HS-27A (cell line): ENCODE results near the gene SNX20.

Experiments
- DNase-seq: peaks from one replicate; pipeline ENCODE4 v3.0.0-alpha.2; 2012; ENCODE audit warnings: low read depth, missing footprints

The SNX20 gene, protein sequence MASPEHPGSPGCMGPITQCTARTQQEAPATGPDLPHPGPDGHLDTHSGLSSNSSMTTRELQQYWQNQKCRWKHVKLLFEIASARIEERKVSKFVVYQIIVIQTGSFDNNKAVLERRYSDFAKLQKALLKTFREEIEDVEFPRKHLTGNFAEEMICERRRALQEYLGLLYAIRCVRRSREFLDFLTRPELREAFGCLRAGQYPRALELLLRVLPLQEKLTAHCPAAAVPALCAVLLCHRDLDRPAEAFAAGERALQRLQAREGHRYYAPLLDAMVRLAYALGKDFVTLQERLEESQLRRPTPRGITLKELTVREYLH

DNA sequence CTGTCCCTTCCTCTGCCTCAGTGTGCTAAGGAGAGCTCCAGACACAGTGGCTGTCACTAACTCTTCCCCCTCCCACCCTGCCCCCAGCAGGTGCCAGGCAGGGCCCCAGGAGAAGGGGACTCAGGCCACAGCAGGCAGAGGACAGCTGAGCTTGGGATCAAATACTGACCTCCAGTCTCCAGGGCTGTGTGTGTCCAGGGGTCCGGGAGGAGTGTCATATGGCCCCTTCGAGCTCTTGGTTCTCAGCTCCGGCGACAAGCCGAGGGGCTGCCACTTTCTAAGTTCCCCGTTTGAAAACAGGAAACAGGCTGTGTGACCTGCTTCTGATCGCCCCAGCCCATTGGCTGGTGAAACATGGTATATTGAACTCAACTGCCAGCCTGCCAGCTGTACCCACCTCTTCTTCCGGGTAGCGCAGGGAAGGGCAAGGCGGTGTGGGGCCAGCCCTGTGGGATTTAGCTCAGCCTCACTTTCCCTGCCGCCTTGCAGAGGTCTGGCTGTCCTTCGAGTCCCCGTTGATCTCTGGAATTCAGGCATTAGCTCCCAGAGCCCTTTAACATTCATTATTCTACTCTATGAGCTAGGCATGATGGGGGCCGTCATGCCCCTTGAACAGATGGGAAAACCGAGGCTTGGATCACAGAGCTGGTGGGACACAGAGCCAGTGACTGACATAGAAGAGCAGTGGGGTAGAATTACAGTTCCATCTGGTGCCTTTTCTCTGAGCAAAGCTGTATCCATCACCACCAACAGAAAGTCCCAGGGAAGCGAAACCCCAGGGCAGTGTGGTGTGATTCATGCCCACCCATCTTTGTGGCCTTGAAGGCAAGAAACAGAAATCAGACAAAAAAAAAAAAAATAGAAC, at the start of gene SNX20:
Gene SNX20 (minus strand): TSS at position 292 of the 865 bp plus-strand sequence. CDS start 3,786 bp downstream, outside the sequence.
- no peak for DNase-seq

DNA sequence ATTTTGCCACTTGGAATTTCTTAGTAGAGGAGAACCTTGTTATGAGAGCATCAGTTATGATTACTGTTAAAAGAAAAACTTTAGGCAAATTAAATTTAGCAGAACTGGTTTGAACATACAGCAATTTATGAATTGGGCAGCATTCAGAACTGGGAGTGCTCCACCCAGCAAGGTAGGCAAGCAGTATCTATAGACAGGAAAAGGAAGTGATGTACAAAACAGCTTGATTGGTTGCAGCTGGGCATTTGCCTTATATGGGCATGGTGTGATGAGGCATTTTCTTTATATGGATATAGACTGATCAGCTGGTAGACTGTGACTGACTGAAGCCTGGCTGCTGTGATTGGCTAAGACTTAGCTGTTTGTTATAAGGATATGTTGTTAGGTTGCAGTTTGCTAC, 43.2 kb upstream of the SNX20 start:
- DNase-seq: no peak

DNA sequence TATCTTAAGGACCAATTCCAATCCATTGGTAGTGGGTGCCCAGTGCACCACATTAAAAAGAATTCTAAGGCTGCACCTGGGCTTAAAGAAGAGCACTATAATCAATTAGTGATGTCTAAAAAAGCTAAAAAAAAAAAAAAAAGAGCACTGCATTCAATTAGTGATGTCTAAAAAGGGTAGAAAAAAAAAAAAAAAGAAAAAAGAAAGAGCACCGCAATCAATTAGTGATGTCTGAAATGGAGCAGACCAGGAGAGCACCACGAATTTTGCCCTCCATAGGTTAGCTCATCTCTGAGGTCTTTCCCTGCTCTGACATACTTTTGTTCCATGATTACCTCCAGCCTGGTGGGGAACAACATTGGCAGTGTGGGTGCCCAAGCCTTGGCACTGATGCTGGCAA, 41.8 kb upstream of the SNX20 start:
- DNase-seq: no peak

DNA sequence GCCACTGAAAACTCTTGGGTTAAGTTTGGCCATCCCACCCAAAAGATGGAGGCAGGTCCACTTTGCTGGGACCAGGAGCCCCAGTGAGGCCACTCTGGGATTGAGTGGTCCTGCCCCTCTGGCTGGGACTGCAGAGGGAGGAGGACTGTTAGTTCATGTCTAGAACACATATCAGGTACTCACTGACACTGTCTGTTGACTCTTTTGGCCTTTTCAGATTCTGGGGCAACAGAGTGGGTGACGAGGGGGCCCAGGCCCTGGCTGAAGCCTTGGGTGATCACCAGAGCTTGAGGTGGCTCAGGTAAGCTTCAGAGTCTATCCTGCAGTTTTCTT, 41.3 kb upstream of the SNX20 start:
- DNase-seq: no peak

DNA sequence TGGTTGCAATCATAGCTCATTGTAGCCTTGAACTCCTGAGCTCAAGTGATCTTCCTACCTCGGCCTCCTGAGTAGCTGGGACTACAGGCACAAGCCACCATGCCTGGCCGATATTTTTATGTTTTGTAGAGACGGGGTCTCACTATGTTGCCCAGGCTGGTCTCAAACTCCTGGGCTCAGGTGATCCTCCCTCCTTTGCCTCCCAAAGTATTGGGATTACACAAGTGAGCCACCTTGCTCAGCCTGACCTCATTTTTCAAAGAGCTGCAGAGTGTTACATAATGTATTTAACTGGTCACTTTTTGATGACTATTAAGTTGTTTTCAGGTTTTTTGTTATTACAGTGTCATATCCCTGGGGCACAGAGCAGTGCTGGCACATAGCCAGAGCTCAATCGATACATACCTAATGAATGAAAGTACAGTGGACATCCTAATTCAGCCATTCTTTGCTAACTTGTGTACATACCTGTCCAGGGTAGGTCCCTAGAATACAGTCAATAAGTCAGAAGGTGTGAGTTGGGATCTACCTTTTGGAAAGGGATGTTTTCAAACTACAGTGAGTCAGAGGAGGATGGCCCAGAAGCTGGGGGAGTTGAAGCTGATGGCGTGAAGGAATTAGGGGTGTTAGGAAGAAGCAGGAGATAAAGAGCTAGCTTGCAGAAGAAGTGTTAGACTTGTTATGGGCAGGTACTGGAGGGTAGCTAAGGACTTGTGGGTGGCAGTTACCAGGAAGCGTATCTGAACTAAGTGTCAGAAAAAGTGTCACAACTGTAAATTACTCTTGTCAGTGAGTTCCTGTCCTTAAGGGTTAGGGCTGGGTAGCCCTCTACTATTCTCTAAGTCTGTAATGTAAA, 40.7 kb upstream of the SNX20 start:
- no peak for DNase-seq

DNA sequence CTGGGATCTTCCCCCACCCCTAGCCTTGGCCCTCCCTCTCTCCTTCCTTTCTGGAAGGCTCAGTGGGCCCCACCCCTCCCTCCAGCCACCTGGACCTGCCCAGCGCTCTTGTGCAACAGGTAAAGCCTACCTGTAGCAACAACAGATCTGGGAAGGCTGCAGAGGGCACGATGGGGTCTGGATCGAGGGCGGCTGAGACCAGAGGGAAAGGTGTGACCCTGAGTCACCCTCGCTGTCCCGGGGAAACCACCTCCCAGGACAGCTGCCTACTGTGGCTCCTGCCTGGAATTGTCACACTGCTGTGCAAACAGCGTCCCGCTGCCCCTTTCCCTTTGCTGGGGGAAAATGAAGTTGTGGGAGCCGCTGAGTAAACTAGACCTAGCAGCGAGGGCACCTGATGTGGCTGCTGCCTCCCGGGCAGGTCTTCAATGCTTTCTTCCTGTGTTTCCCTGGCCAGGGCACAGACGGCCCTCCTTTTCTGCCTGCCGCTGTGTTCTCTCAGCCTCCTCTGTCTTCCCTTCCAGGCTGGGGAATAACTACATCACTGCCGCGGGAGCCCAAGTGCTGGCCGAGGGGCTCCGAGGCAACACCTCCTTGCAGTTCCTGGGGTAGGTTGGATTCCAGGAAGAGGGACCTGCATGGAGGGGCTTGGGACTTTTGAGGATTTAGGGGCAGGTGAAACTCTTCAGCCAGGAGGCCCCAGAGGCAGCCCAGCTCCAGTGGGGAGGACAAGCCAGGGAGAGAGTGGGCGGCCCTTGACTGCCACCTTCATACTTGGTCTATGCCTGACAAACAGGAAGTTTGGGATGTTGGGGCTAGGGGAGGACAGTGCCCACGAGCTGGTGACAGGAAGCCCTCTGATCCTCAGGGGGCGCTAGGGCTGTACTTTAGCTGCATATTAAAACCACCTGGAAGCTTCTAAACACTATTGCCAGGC, 38.6 kb upstream of the SNX20 start:
- DNase-seq: no peak

DNA sequence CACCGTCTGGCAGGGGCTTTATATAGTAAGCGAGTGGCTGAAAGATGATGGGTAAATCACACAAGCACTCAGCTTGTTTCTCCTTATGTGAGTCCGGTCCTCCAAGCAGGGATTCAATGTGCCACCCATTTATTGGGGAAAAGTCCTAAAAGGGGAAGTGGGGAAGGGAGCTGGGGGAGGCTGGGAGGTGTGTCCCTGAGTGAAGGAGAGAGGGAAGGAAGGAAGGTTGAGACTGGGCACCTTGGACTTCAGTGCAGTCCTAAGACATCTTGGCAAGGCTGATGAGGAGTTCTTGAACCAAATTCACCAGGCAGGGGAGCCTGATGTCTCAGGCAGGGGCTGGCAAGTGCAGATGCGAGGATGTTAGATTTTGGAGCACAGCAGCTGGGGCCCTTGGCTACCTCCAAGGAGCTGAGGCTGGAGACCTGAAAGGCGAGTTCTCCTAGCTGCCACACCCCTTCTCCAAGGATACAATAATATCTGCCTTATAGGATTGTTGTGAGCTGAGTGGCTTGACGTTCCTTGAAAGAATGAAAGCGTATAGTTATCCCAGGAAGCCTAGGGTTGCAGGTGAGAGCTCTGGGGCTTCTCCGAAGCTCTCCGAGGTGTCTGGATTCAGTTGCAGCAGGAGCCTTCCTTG, 37.8 kb upstream of the SNX20 start:
- DNase-seq: no peak

DNA sequence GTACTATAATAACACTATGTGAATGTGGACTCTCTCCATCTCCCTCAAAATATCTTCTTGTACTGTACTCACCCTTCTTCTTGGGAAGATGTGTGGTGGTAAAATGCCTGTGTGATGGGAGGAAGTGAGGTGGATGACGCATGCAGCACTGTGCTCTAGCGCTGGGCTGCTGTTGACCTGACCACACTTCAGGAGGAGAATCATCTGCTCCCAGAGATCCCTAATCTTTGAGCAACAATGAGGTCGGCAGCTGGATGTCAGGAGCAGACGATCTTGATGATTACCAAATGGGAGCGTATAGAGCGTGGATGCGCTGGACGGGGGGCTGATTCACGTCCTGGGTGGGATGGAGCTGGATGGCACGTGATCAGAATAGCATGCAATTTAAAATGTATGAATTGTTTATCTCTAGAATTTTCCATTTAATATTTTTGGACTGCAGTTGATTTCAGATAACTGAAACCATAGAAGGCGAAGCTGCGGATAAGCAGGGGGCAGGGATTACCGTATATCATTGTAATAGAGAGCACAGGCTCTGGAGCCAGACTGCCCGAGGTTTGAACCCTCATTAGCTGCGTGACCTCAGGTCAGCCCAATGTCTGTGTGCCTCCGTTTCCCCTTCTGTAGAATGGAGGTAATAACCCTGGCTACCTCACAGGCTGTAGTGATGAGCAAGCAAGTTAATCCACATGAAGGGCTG, 37.1 kb upstream of the SNX20 start:
- DNase-seq: no peak

DNA sequence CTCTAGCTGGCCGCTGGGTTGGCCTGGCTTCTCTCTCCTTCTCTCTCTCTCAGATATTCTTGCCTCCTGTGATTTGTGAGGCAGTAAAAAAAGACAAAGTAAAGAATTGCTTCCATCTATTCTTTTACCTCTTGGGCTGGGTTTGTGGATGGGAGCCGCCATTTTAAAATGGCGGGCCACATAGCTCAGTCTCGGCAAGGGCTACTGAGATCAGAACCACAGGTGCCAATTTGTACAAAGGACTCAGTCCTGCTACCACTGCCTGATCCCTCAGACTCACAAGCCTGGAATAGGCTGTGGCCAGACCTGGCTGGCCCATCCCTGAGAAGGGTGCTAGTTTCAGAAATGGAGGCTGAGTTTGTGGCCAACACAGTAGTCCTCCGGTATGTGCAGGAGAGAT, 36.4 kb upstream of the SNX20 start:
- no peak for DNase-seq

DNA sequence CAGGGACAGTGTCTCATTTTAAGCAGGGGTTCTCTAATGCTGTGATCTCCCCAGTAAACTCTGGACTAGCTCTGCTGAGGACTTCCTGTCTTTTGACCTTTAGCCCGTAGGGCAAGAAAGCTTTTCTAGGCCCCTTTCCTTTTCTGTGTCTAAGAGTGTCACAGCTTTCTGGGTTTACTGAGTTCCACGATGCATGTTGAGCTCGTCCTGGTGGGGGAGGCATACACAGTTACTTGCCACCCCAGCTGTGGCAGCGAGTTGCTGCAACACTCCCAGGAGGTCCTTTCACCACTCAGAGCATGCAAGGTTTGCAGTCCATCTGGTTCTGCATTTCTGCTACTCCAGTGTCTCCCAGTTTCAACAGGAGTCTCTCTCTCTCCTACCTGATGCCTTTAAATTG, 36.0 kb upstream of the SNX20 start:
- DNase-seq: no peak

DNA sequence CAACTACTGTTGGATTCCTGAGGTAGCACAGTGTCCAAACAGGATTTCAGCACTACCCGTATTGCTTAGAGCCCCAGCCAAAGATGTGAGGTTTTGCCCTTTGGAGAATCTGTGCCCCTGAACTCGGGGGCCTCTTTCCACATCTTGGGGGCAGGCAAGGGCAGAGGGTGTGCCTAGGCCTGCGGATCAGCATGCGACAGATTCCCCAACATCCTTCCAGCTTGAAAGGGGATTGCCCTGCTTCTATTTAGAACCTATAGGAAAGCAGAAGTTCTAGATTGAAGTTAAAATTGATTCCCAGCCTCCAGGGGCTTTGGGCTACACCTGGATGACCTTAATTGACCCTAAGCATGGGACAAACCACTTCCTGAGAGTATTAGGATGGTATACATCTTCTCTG, 31.8 kb upstream of the SNX20 start:
- DNase-seq: no peak

DNA sequence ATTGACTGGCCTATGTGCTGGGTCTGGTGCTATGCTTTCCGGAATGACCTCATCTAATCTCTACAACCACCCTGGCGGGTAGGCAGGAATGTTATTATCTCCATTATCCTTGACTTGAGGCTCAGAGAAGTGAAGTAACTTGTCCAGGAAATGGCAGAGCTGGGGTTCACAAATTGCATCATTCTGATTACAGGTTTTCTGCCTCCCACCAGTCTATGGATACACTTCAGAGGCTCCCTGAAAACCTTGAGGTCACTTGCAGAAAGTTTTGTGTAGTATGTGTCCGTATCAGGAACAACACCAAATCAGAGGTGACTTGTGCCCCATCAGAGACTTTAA, 31.4 kb upstream of the SNX20 start:
- no peak for DNase-seq

DNA sequence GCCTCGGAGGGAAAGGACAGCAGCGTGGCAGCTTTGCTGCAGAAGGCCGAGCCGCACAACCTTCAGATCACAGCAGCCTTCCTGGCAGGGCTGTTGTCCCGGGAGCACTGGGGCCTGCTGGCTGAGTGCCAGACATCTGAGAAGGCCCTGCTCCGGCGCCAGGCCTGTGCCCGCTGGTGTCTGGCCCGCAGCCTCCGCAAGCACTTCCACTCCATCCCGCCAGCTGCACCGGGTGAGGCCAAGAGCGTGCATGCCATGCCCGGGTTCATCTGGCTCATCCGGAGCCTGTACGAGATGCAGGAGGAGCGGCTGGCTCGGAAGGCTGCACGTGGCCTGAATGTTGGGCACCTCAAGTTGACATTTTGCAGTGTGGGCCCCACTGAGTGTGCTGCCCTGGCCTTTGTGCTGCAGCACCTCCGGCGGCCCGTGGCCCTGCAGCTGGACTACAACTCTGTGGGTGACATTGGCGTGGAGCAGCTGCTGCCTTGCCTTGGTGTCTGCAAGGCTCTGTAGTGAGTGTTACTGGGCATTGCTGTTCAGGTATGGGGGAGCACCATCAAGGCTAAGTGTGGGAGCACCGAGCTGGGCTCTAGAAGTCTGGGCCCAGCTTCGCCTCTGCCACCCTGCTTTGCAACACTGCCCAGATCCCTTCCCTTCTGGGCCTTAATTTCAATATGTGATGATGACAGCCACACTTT, 30.9 kb upstream of the SNX20 start:
- no peak for DNase-seq

DNA sequence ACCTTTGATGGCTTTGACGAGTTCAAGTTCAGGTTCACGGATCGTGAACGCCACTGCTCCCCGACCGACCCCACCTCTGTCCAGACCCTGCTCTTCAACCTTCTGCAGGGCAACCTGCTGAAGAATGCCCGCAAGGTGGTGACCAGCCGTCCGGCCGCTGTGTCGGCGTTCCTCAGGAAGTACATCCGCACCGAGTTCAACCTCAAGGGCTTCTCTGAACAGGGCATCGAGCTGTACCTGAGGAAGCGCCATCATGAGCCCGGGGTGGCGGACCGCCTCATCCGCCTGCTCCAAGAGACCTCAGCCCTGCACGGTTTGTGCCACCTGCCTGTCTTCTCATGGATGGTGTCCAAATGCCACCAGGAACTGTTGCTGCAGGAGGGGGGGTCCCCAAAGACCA, 29.9 kb upstream of the SNX20 start:
- DNase-seq: no peak

DNA sequence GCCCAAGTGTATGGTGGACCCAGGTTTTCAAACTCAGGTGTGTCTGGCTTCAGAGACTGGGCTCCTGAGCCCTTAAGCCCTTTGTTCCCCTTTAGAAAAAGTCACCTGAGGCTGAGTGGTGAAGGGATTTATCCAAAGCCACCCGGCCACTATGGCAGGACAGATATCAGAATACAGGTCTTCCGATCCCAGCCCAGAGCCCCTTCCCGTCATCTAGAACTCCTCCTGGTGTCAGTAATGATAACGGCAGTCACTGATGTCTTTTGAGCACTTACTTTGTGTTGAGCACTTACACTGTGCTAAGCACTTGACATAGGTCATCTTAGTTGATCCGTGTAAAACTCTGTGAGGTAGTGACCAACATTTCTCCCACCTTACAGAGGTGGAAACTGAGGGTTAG, 28.9 kb upstream of the SNX20 start:
- no peak for DNase-seq

DNA sequence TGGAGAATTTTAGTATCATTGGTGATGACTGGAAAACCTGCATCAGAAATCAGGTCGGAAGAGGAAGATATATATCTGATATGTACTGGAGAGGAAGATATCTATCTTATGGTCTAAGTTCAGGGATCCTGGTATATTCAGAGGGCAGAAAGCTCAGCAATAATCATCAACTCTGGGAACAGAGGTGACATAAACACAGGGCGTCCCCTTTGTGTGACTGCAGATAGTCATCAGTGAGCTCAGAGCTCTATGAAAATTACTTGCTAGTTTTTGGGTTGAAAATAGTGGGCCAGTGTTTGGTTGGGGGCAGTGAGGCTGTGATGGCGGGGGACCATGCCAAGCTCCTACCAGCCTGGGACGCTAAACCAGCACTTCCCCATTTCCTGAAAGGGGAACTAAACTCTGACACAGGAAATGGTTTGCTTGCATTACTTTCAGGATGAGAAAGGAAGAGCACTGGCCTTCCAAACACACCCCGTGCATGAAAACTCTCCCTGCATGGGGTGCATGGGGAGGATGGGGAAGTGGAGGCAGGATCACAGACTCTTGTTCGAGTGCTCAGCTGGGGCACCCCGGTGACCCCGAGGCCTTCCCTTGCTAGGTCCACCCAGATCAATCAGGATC, 28.1 kb upstream of the SNX20 start:
- DNase-seq: no peak

DNA sequence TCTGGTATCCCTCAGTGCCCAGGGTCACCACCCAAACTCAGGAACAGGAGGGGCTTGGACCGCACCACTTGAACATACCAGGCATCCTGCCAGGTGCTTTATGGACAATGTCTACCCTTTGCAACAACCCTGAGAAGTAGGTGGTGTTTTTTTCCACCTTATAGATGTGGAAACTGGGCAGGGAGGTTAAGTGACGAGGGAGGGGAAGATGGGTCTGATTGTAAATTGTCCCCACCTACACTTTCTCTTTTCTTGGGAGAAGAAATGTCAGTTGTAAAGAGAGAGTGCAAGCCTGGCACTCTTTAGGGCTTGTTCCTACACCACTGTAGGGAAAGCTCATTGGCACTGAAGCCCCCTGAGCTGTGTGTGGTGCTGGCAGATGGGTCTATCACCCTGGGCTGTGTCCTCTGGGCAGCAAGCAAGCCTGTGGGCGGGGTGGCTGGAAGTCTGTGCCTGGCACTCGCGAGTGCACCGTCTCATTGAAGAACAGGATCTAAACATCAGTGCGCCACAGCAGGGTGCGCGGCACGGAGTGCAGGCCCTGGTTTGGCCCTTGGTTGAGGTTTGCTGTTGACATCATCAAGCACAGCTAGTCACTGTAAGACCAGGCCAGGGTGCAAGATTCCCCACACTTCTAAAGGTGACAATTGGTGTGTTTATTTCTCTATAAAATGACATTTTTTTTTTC, 27.4 kb upstream of the SNX20 start:
- no peak for DNase-seq

DNA sequence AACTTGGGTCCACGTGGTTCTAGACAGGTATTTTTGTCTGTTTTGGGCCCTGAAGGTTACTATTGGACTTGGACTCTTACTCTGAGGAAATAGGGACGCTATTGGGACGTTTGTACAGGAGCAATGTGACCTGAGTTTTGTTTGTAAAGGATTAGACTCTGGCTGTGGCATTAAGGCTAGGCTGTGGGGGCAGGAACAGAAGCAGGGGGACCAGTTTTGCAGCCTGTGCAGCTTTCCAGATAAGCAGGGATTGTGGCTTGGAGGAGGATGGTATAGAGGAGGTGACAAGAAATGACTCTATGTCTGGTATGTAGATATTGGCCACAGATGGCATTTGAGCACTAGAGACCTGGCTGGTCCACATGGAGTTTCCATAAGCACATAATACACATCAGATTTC, 25.1 kb upstream of the SNX20 start:
- no peak for DNase-seq
